ENCODE measurements around the gene SECISBP2.
"Not testable (repeated sequence)": the region's sequence is repeated elsewhere in the genome, so short reads cannot be mapped to it uniquely, and the experiment has no call there.

Gene SECISBP2

DNA sequence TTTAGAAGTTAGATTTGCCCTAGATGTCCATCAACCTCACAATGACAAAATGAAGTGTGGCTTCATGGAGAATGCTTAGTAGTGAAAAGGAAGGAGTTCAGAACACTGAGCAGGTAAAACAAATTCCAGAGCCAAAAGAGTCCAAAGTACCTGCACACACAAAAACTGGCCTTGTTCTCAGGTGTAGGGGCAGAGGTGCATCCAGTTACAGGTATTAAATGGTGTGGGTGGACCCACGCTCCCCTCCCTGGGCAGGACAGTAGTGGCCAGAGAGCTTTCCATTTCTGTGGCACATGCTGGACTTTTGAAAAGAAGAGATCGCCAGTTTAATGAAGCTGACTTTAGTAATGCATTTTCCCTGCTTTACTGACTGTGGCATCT, 47.2 kb downstream of the SECISBP2 start:
- DNase-seq = no peak

- no peak for DNase-seq
Observed at GRCh38 chr9:89366711-89367110, 48.4 kb downstream of the SECISBP2 start.

- no peak for DNase-seq
Observed at GRCh38 chr9:89367281-89367680, 49.0 kb downstream of the SECISBP2 start.

GRCh38 chr9:89367726-89368437, 49.6 kb downstream of the SECISBP2 start:
- no peak for DNase-seq

GRCh38 chr9:89368550-89368949, 50.2 kb downstream of the SECISBP2 start:
- no peak for DNase-seq

GRCh38 chr9:89368978-89369377, 50.7 kb downstream of the SECISBP2 start:
- DNase-seq = no peak

- no peak for DNase-seq
Observed at GRCh38 chr9:89370593-89370992, 52.3 kb downstream of the SECISBP2 start.

DNA sequence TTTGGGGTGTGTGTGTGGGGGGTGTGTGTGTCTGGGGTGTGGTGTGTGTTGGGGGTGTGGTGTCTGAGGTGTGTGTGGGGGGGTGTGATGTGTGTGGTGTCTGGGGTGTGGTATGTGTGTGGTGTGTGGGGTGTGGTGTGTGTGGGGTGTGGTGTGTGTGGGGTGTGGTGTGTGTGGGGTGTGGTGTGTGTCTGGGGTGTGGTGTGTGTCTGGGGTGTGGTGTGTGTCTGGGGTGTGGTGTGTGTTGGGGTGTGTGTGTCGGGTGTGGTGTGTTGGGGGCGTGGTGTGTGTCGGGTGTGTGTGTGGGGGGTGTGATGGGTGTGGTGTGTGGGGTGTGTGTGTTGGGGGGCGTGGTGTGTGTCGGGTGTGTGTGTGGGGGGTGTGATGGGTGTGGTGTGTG, 53.5 kb downstream of the SECISBP2 start:
- not testable (repeated sequence) for DNase-seq

DNA sequence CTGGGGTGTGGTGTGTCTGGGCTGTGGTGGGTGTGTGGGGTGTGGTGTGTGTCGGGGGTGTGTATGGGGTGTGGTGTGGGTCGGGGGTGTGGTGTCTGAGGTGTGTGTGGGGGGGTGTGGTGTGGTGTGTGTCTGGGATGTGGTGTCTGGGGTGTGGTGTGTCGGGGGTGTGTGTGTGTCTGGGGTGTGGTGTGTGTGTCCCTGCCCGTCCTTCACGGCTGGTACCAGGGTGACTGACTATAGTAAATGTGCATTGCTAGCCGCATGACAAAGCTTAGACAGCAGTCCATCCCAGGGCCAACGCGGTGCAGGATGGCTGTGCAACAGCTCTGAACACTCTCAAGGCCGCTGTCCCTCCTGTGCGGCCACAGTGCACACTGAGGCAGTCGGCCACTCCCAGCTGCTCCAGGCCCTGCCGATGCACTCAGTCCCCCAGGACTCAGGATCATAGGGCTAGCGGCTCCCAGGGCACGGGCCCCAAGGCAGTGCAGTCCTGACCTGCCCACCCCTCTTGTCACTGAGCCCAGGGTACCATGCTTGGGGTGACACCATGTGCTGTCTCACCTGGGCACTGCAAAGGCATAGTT, 54.0 kb downstream of the SECISBP2 start:
- DNase-seq = no peak

GRCh38 chr9:89372979-89373378, 54.7 kb downstream of the SECISBP2 start:
- no peak for DNase-seq

DNA sequence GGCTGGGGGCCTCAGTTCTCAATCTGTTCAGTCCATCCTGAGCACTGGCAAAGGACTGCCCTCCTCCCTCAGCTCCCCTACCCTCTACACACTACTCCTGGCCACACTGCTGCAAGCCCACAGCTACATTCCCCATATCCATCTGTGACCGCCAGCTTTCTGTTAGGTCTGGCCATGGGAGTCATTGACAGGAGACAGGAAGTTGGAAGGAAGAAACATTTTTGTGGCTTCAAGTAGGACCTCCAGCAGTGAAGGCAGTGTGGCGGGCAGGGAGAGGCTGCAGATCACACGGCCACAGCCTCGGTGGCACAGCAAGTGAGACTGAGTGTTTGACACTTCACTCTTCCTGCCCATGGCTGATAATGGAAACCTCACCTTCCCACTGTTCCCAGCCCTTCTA, 55.9 kb downstream of the SECISBP2 start:
- no peak for DNase-seq

GRCh38 chr9:89375191-89375760, 57.0 kb downstream of the SECISBP2 start:
- DNase-seq = no peak

GRCh38 chr9:89376286-89376685, 58.0 kb downstream of the SECISBP2 start:
- no peak for DNase-seq

DNA sequence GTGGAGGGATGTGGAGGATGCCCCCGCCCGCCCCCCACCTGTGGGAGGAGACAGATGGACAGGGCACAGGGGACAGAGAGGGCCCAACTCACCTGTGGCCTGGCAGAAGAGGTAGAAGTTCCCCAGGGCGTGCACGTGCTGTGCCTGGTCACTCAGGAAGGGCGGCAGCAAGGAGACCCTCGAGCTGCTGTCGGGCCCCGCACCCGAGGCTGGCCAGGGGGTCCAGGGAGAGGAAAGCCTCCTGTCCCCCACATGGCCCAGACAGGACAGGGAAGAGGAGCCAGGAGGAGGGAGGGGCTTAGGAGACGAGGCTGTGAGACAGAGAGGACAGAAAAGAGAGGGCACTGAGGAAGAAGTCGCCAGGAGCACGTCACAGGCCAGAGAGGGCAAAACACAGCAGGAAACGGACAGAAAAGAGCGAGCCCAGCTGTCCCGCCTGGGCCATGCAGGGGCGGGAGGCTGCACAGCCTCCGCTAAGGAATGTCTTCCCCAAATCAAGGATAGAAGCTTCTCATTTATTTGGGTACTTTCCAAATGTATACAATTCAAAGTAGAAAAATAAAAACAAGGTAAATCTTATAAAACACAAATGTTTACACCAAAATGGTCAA, 58.5 kb downstream of the SECISBP2 start:
- DNase-seq = no peak

DNA sequence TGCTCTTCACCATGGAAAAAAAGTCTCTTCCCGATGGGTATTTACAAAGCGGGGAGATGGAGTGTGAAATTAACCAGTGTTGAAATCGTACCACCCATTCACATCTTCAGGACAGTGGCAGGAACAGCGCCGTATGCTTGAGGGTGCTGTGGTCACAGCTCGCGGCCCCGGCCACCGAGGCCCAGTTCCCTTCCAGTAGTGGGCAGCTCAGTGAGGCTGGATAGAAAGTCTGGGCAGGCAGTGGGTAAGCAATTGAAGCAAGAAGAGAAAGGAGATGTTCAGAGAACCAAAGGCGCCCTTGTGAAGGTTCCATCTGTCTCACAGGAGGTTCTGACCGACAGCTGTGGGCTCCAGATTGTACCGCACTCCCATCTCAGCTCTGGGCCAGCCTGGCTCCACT, 59.1 kb downstream of the SECISBP2 start:
- no peak for DNase-seq

GRCh38 chr9:89378541-89378940, 60.2 kb downstream of the SECISBP2 start:
- no peak for DNase-seq

DNA sequence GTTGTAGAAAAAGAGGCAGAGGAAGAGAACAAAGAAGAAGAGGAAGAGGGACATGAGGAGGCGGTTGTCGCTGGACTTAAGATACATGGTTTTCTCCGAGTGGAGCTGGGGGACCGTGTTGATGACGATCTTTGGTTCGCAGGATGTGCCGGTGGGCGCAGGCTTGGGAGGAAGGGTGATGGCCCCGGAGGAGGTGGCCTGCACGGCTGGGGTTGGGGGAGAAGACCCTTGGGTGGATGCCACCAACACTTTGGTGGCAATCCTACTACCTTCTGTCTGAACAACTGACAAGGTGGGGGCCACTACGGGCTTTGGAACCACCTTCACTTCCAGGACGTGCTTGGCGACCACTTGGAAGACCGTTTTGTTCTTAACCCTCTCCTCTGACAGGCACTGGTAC, 60.7 kb downstream of the SECISBP2 start:
- DNase-seq = no peak

DNA sequence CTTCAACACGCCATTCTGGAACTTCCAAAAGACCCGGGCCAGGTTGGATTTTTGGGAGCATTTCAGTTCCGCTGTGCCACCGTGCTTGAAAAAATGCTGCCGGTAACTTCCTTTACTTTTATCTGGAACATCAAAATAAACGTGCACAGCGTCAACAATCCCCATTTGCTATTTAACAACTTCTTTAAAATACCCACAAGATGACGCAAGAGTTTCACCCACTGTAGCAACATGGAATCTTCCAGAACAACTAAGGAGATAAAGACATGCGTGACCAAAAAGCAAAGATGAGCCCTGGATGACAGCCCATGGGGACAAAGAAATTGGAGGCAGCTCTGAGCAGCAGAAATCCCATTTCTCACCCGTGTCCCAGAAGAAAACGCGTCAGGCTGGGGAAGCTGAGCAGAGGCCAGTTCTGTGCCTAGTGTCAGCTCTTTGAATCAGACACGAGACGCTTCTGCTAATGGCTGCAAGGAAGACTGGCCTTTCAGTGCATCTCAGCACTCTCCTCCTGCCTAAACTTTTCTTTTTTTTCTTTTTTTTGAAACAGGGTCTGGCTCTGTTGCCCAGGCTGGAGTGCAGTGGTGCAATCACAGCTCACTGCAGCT, 61.3 kb downstream of the SECISBP2 start:
- no peak for DNase-seq

DNA sequence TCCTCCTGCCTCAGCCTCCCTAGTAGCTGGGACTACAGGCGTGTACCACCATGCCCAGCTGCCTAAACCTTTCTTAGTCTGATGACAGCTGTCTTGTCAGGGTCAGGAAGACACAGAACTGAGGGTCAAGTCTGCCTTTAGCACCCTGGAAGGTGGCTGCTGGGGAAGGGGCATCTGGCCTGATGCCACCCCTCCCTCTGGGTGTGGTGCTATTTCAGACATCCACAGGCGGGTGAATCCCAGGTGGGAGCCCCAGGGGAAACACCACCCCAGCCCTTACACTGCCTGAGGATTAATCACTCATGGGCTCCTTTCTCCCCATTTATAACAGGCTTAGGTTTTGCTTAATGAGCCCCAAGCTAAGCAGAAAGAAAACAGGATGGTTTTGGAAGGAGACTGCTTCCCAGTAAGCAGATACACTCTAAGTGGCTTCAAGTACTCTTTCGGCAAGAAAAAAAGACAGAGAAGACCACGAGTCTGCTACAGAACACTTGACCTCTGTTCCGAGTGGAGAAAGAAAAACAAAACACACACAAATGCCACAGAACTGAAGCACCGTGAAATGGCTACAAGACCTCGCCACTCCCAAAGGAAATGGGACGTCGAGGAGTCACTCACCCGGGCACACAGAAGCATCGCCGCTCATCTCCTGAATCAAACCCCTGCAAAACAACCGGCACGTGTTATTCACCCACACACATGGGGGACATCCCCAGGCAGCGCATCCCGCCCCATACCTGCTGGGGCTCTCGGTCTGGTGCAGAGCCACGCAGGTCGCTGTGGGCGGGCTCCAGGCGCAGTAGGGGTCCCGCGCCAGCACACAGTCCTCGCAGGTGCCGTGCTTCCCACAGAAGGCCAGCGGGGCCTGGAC, 62.4 kb downstream of the SECISBP2 start:
- no peak for DNase-seq

- DNase-seq = no peak
Observed at GRCh38 chr9:89381308-89381609, 63.0 kb downstream of the SECISBP2 start.

- DNase-seq = no peak
Observed at GRCh38 chr9:89382026-89382986, 64.0 kb downstream of the SECISBP2 start.

All from DMS 273 treated with DMSO at 0.1 percent for 48 hours (cell line).